Measurements from ENCODE around the gene SOAT2. TPM values are rescaled to one million over a fixed set of nuclear protein-coding genes. Genes with fewer than 3 reads are reported as not detected.

Gene SOAT2
- polyA plus RNA-seq, 1 donor (not counting 4 experiments of a cell fraction or from before 2014, with no cell fraction given): not detected

- no peak for FAIRE-seq
- dilution Hi-C loops (cut with MboI; ENCODE audit: extremely low pct_ligation_motif_present, low sequenced_read_pairs): no loop called here
These were observed 28.6 kb downstream of the SOAT2 start for GRCh38 chr12:53131844-53132243.

DNA sequence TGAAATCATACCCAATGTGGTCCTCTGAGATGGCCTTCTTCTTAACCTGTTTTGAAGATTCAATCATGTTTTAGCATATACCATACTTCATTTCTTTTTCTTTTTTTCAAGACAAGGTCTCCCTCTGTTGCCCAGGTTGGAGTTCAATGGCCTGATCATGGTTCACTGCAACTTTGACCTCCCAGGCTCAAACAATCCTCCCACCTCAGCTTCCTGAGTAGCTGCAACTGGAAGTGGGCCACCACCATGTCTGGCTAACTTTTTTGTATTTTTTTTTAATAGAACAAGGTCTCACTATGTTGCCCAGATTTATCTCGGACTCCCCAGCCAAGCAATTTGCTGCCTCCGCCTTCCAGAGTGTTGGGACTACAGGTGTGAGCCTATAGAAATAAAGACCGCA, 30.4 kb downstream of the SOAT2 start:
- FAIRE-seq (no peak), DNase-seq (ENCODE audit: low read depth, low spot score) (no peak)
- Histone ChIP-seq H3K9me1 (ENCODE audit: control insufficient read depth, extremely low read depth, insufficient read depth, low read length) (no peaks in the 10 kb centered on the region), H3K27me3 (ENCODE audit: control insufficient read depth, extremely low read depth, insufficient read depth, low read length) (no peaks in the 10 kb centered on the region), H3K79me2 (ENCODE audit: control insufficient read depth, insufficient read depth, low read length) (no peaks in the 10 kb centered on the region), H3K9me3 (ENCODE audit: control insufficient read depth, low read depth, low read length) (no peaks in the 10 kb centered on the region), H3K4me1 (ENCODE audit: control insufficient read depth, extremely low read depth, insufficient read depth, low read length) (no peaks in the 10 kb centered on the region), H3K9ac (ENCODE audit: control insufficient read depth, extremely low read depth, insufficient read depth, low read length) (no peak overlapping the region), H3K4me2 (ENCODE audit: control insufficient read depth, extremely low read depth, insufficient read depth, low read depth, low read length) (no peak overlapping the region), H3K4me3 (ENCODE audit: control insufficient read depth in 2 of 3, extremely low read depth in 1 of 3, insufficient read depth in 2 of 3, low read depth in 1 of 3, low read length in 3 of 3) (no peak overlapping the region), H2AFZ (ENCODE audit: control insufficient read depth, low read length) (no peak overlapping the region), H4K20me1 (ENCODE audit: control insufficient read depth, extremely low read depth, insufficient read depth, low read length) (no peaks in the 10 kb centered on the region), H3K36me3 (ENCODE audit: control insufficient read depth in 2 of 2, extremely low read depth in 1 of 2, insufficient read depth in 2 of 2, low read length in 2 of 2) (no peaks in the 10 kb centered on the region), H3K27ac (ENCODE audit: control insufficient read depth, insufficient read depth, low read length) (no peak overlapping the region)
- TF ChIP-seq, protein P1, sequence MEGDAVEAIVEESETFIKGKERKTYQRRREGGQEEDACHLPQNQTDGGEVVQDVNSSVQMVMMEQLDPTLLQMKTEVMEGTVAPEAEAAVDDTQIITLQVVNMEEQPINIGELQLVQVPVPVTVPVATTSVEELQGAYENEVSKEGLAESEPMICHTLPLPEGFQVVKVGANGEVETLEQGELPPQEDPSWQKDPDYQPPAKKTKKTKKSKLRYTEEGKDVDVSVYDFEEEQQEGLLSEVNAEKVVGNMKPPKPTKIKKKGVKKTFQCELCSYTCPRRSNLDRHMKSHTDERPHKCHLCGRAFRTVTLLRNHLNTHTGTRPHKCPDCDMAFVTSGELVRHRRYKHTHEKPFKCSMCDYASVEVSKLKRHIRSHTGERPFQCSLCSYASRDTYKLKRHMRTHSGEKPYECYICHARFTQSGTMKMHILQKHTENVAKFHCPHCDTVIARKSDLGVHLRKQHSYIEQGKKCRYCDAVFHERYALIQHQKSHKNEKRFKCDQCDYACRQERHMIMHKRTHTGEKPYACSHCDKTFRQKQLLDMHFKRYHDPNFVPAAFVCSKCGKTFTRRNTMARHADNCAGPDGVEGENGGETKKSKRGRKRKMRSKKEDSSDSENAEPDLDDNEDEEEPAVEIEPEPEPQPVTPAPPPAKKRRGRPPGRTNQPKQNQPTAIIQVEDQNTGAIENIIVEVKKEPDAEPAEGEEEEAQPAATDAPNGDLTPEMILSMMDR (optimal IDR thresholded peaks at IDR 0.05 in 1 of 3, IDR thresholded peaks at IDR 0.05 in 1 of 3, conservative IDR thresholded peaks at IDR 0.05 in 1 of 3; ENCODE audit: extremely low read depth in 1 of 3, insufficient read depth in 2 of 3, low read length in 3 of 3): no peak
- dilution Hi-C loops (cut with MboI; ENCODE audit: extremely low pct_ligation_motif_present, low sequenced_read_pairs): no loop called here

More at GRCh38 chr12:53131844-53132243, 28.6 kb downstream of the SOAT2 start:
- Histone ChIP-seq H4K20me1 (ENCODE audit: control insufficient read depth, extremely low read depth, insufficient read depth, low read length) (no peaks in the 10 kb centered on the region), H3K4me2 (ENCODE audit: control insufficient read depth, extremely low read depth, insufficient read depth, low read depth, low read length) (no peak overlapping the region), H3K9me3 (ENCODE audit: control insufficient read depth, low read depth, low read length) (no peaks in the 10 kb centered on the region), H3K79me2 (ENCODE audit: control insufficient read depth, insufficient read depth, low read length) (no peaks in the 10 kb centered on the region), H3K9ac (ENCODE audit: control insufficient read depth, extremely low read depth, insufficient read depth, low read length) (no peak overlapping the region), H3K27me3 (ENCODE audit: control insufficient read depth, extremely low read depth, insufficient read depth, low read length) (no peaks in the 10 kb centered on the region), H3K36me3 (ENCODE audit: control insufficient read depth in 2 of 2, extremely low read depth in 1 of 2, insufficient read depth in 2 of 2, low read length in 2 of 2) (no peaks in the 10 kb centered on the region), H3K4me3 (ENCODE audit: control insufficient read depth in 2 of 3, extremely low read depth in 1 of 3, insufficient read depth in 2 of 3, low read depth in 1 of 3, low read length in 3 of 3) (no peak overlapping the region), H3K9me1 (ENCODE audit: control insufficient read depth, extremely low read depth, insufficient read depth, low read length) (no peaks in the 10 kb centered on the region), H3K27ac (ENCODE audit: control insufficient read depth, insufficient read depth, low read length) (no peak overlapping the region), H2AFZ (ENCODE audit: control insufficient read depth, low read length) (no peak overlapping the region), H3K4me1 (ENCODE audit: control insufficient read depth, extremely low read depth, insufficient read depth, low read length) (no peaks in the 10 kb centered on the region)
- TF ChIP-seq, protein P1 (optimal IDR thresholded peaks at IDR 0.05 in 1 of 3, IDR thresholded peaks at IDR 0.05 in 1 of 3, conservative IDR thresholded peaks at IDR 0.05 in 1 of 3; ENCODE audit: extremely low read depth in 1 of 3, insufficient read depth in 2 of 3, low read length in 3 of 3): no peak
- DNase-seq (ENCODE audit: low read depth, low spot score): no peak

Measured in keratinocyte (primary cell).